A549 (cell line): ENCODE measurements around the gene TMEM219.

Source experiments
- BHLHE40 ChIP-seq: IDR thresholded peaks from 2 replicates; pipeline ENCODE4 v1.6.1; 2012; ENCODE audit warnings: low read depth, low read length, inconsistent platforms
- CHD4 ChIP-seq: fragments of 200-600 bp; sonication (generic); IDR thresholded peaks from 2 replicates; pipeline ENCODE4 v1.6.1; 2016; ENCODE audit warnings: antibody characterized with exemption, mild to moderate bottlenecking, borderline replicate concordance
- EP300 ChIP-seq, 2 experiments: fragments of >200 bp; sonication (Bioruptor Twin); formaldehyde crosslinking; IDR thresholded peaks; 2 replicates in 1 of 2; 3 replicates in 1 of 2; pipeline ENCODE4 v1.6.1; 2016 to 2017
- JUNB ChIP-seq: fragments of >200 bp; sonication (Bioruptor Twin); formaldehyde crosslinking; IDR thresholded peaks from 2 replicates; pipeline ENCODE4 v1.6.1; 2016
- KDM5A ChIP-seq: fragments of 200-600 bp; sonication (generic); IDR thresholded peaks from 2 replicates; pipeline ENCODE4 v1.6.1; 2016; ENCODE audit warnings: antibody characterized with exemption, mild to moderate bottlenecking
- MAFK ChIP-seq: fragments of 450-650 bp; IDR thresholded peaks from 2 replicates; pipeline ENCODE4 v1.6.1; 2014; ENCODE audit not compliant: partially characterized antibody
- MYC ChIP-seq: IDR thresholded peaks from 2 replicates; pipeline ENCODE4 v1.6.1; 2012; ENCODE audit warnings: mild to moderate bottlenecking, inconsistent platforms, low read length, improper control_type of control experiment, borderline replicate concordance
- RCOR1 ChIP-seq: fragments of 150-350 bp; IDR thresholded peaks from 2 replicates; pipeline ENCODE4 v1.6.1; 2014; ENCODE audit warnings: antibody characterized with exemption, low read length, low read depth
- TF ChIP-seq, protein P1 (sequence below): fragments of >200 bp; sonication (Bioruptor Twin); formaldehyde crosslinking; IDR thresholded peaks from 3 replicates; pipeline ENCODE4 v1.5.1; 2016
- TF ChIP-seq, protein P2 (sequence below): IDR thresholded peaks from 2 replicates; pipeline ENCODE4 v1.6.1; 2012
- TF ChIP-seq, protein P3 (sequence below): fragments of >200 bp; sonication (Bioruptor Twin); formaldehyde crosslinking; IDR thresholded peaks from 3 replicates; pipeline ENCODE4 v1.6.1; 2016
- TF ChIP-seq, protein P4 (sequence below): IDR thresholded peaks from 2 replicates; pipeline ENCODE4 v1.6.1; 2012

DNA sequence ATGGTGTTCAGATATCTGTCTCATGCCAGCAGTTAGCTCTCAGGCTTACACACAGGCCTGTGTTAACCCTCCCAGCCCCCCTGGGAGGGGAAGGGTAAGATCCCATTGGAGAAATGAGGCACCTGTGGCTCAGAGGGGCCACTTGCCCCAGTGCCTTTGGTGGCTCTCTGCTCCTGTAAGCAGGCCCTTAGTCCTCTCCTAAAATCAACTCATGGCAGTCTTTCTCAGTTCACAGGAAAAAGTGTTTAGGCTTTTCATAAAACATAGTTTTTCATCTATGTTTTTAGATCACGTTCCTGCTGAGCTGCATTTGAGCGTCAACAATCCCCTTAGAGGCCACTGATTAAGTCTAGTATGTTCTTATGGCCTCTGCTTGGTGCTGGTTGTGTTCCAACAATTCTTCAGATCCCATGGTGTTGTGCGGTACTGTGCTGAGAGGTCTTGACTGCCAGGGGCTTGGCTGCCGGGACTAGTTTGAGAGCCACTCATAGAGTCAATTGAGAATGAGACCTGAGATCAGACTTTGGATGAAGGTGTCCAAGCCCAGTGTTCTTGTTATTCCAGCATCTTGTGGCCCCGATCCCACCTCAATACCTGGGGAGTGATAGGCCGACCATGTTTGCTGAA, 22.4 kb downstream of the TMEM219 start:
- TF ChIP-seq, protein P1, sequence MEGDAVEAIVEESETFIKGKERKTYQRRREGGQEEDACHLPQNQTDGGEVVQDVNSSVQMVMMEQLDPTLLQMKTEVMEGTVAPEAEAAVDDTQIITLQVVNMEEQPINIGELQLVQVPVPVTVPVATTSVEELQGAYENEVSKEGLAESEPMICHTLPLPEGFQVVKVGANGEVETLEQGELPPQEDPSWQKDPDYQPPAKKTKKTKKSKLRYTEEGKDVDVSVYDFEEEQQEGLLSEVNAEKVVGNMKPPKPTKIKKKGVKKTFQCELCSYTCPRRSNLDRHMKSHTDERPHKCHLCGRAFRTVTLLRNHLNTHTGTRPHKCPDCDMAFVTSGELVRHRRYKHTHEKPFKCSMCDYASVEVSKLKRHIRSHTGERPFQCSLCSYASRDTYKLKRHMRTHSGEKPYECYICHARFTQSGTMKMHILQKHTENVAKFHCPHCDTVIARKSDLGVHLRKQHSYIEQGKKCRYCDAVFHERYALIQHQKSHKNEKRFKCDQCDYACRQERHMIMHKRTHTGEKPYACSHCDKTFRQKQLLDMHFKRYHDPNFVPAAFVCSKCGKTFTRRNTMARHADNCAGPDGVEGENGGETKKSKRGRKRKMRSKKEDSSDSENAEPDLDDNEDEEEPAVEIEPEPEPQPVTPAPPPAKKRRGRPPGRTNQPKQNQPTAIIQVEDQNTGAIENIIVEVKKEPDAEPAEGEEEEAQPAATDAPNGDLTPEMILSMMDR, result no peak
- no peak for TF ChIP-seq MAFK
- TF ChIP-seq JUNB, result no peak
- TF ChIP-seq BHLHE40, result no peak
- TF ChIP-seq MYC, result no peak
- TF ChIP-seq EP300 (IDR thresholded peaks at IDR 0.05), result no peak
- TF ChIP-seq, protein P2, sequence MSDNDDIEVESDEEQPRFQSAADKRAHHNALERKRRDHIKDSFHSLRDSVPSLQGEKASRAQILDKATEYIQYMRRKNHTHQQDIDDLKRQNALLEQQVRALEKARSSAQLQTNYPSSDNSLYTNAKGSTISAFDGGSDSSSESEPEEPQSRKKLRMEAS, result no peak
- TF ChIP-seq RCOR1, result no peak
- TF ChIP-seq, protein P3, sequence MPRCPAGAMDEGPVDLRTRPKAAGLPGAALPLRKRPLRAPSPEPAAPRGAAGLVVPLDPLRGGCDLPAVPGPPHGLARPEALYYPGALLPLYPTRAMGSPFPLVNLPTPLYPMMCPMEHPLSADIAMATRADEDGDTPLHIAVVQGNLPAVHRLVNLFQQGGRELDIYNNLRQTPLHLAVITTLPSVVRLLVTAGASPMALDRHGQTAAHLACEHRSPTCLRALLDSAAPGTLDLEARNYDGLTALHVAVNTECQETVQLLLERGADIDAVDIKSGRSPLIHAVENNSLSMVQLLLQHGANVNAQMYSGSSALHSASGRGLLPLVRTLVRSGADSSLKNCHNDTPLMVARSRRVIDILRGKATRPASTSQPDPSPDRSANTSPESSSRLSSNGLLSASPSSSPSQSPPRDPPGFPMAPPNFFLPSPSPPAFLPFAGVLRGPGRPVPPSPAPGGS, result no peak
- TF ChIP-seq CHD4, result no peak
- TF ChIP-seq, protein P4, sequence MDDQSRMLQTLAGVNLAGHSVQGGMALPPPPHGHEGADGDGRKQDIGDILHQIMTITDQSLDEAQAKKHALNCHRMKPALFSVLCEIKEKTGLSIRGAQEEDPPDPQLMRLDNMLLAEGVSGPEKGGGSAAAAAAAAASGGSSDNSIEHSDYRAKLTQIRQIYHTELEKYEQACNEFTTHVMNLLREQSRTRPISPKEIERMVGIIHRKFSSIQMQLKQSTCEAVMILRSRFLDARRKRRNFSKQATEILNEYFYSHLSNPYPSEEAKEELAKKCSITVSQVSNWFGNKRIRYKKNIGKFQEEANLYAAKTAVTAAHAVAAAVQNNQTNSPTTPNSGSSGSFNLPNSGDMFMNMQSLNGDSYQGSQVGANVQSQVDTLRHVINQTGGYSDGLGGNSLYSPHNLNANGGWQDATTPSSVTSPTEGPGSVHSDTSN, result no peak
- TF ChIP-seq KDM5A, result no peak
